22Rv1 (cell line): ENCODE results near the gene ALOX5AP.

ENCODE experiments used
- CTCF ChIP-seq: fragments of 450-650 bp; IDR thresholded peaks from 2 replicates; pipeline ENCODE4 v1.5.1; 2017; ENCODE audit warnings: mild to moderate bottlenecking
- ZFX ChIP-seq: fragments of 450-650 bp; IDR thresholded peaks from 2 replicates; pipeline ENCODE4 v1.6.1; 2017; ENCODE audit warnings: antibody characterized with exemption, borderline replicate concordance

DNA sequence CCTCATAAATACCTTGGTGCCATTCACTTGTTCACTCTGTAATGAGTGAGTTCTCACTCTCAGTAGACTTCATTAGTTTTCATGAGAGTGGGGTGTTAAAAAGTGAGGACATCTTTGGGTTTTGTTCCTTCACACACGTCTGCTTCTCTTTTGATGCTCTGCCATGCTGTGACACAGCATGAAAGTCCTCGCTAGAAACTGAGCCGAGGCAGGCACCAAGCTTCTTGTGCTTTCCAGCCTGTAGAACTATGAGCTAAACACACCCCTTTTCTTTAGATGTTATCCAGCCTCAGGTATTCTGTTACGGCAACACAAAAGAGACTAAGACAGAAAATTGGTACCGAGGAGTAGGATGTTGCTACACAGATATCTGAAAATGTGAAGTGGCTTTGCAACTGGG lies 43.7 kb downstream of the ALOX5AP start:
- TF ChIP-seq CTCF (no peak), ZFX (no peak)
